ENCODE data around the gene ITGA1. TPM values are rescaled to one million over a fixed set of nuclear protein-coding genes. Genes with fewer than 3 reads are reported as not detected.

Gene ITGA1
- total and polyA plus RNA-seq, 4 donors = 17.8 to 152 (median 98.5) TPM

- no peaks in the 10 kb centered on the region for H3K36me3 ChIP-seq (ENCODE audit: control insufficient read depth in 1 of 2, insufficient read depth in 2 of 2, low read length in 1 of 2)
- H3K4me1 ChIP-seq (ENCODE audit: control insufficient read depth in 1 of 2, insufficient read depth in 2 of 2, low read length in 2 of 2) = no peaks in the 10 kb centered on the region
- DNase-seq (no peak), ATAC-seq (ENCODE audit: low FRiP score) (no peak)
- 50 to 68% methylated on average over 1 of the region's 1 CpG for WGBS, 2 donors
- H3K9me3 ChIP-seq (ENCODE audit: control insufficient read depth, low read length) = no peaks in the 10 kb centered on the region
- H3K27me3 ChIP-seq (ENCODE audit: control insufficient read depth in 1 of 2, insufficient read depth in 2 of 2, low read length in 1 of 2) = no peaks in the 10 kb centered on the region
- no peak overlapping the region for H3K4me3 ChIP-seq (ENCODE audit: low read length in 2 of 2)
- no peak overlapping the region for H3K27ac ChIP-seq (ENCODE audit: low read depth in 1 of 2, low read length in 2 of 2)
- intact Hi-C loops (cut with DNase I) = no loop called here
These were observed 19.8 kb upstream of the ITGA1 start for GRCh38 chr5:52767766-52768480.

- Histone ChIP-seq H3K9me3 (ENCODE audit: control insufficient read depth, low read length) (no peaks in the 10 kb centered on the region), H3K36me3 (ENCODE audit: control insufficient read depth in 1 of 2, insufficient read depth in 2 of 2, low read length in 1 of 2) (no peaks in the 10 kb centered on the region), H3K4me1 (ENCODE audit: control insufficient read depth in 1 of 2, insufficient read depth in 2 of 2, low read length in 2 of 2) (no peaks in the 10 kb centered on the region), H3K27me3 (ENCODE audit: control insufficient read depth in 1 of 2, insufficient read depth in 2 of 2, low read length in 1 of 2) (no peaks in the 10 kb centered on the region), H3K4me3 (ENCODE audit: low read length in 2 of 2) (no peak overlapping the region), H3K27ac (ENCODE audit: low read depth in 1 of 2, low read length in 2 of 2) (no peak overlapping the region)
- intact Hi-C loops (cut with DNase I) = no loop called here
- 80 to 89% methylated on average over 5 of the region's 5 CpGs for WGBS, 2 donors
- ATAC-seq (ENCODE audit: low FRiP score) (no peak), DNase-seq (no peak)
These were observed 18.7 kb upstream of the ITGA1 start for GRCh38 chr5:52769061-52769460.

GRCh38 chr5:52770287-52770939 is 17.3 kb upstream of the ITGA1 start:
- no peaks in the 10 kb centered on the region for H3K36me3 ChIP-seq (ENCODE audit: control insufficient read depth in 1 of 2, insufficient read depth in 2 of 2, low read length in 1 of 2)
- intact Hi-C loops (cut with DNase I) = no loop called here
- DNase-seq (no peak), ATAC-seq (ENCODE audit: low FRiP score) (no peak)
- H3K4me1 ChIP-seq (ENCODE audit: control insufficient read depth in 1 of 2, insufficient read depth in 2 of 2, low read length in 2 of 2) = no peaks in the 10 kb centered on the region
- H3K27ac ChIP-seq (ENCODE audit: low read depth in 1 of 2, low read length in 2 of 2) = no peak overlapping the region
- WGBS, 2 donors = 98% methylated on average over 4 of the region's 4 CpGs
- no peak overlapping the region for H3K4me3 ChIP-seq (ENCODE audit: low read length in 2 of 2)
- H3K9me3 ChIP-seq (ENCODE audit: control insufficient read depth, low read length) = no peaks in the 10 kb centered on the region
- no peaks in the 10 kb centered on the region for H3K27me3 ChIP-seq (ENCODE audit: control insufficient read depth in 1 of 2, insufficient read depth in 2 of 2, low read length in 1 of 2)

- Histone ChIP-seq H3K27me3 (ENCODE audit: control insufficient read depth in 1 of 2, insufficient read depth in 2 of 2, low read length in 1 of 2) (no peaks in the 10 kb centered on the region), H3K4me1 (ENCODE audit: control insufficient read depth in 1 of 2, insufficient read depth in 2 of 2, low read length in 2 of 2) (no peaks in the 10 kb centered on the region), H3K36me3 (ENCODE audit: control insufficient read depth in 1 of 2, insufficient read depth in 2 of 2, low read length in 1 of 2) (no peaks in the 10 kb centered on the region), H3K27ac (ENCODE audit: low read depth in 1 of 2, low read length in 2 of 2) (no peak overlapping the region), H3K9me3 (ENCODE audit: control insufficient read depth, low read length) (no peaks in the 10 kb centered on the region), H3K4me3 (ENCODE audit: low read length in 2 of 2) (no peak overlapping the region)
- intact Hi-C loops (cut with DNase I) = no loop called here
- 94 to 99% methylated on average over 3 of the region's 3 CpGs for WGBS, 2 donors
- no peak for ATAC-seq (ENCODE audit: low FRiP score)
- no peak for DNase-seq
These were observed 16.2 kb upstream of the ITGA1 start for GRCh38 chr5:52771343-52772039.

- Histone ChIP-seq H3K36me3 (ENCODE audit: control insufficient read depth in 1 of 2, insufficient read depth in 2 of 2, low read length in 1 of 2) (no peaks in the 10 kb centered on the region), H3K4me1 (ENCODE audit: control insufficient read depth in 1 of 2, insufficient read depth in 2 of 2, low read length in 2 of 2) (no peaks in the 10 kb centered on the region), H3K27ac (ENCODE audit: low read depth in 1 of 2, low read length in 2 of 2) (no peak overlapping the region), H3K9me3 (ENCODE audit: control insufficient read depth, low read length) (no peaks in the 10 kb centered on the region), H3K4me3 (ENCODE audit: low read length in 2 of 2) (no peak overlapping the region), H3K27me3 (ENCODE audit: control insufficient read depth in 1 of 2, insufficient read depth in 2 of 2, low read length in 1 of 2) (no peaks in the 10 kb centered on the region)
- intact Hi-C loops (cut with DNase I) = no loop called here
- no peak for DNase-seq
- no peak for ATAC-seq (ENCODE audit: low FRiP score)
These were observed 15.0 kb upstream of the ITGA1 start for GRCh38 chr5:52772668-52773067.

- no peak for DNase-seq
- no peak overlapping the region for H3K4me3 ChIP-seq (ENCODE audit: low read length in 2 of 2)
- H3K27ac ChIP-seq (ENCODE audit: low read depth in 1 of 2, low read length in 2 of 2) = no peak overlapping the region
- H3K9me3 ChIP-seq (ENCODE audit: control insufficient read depth, low read length) = no peaks in the 10 kb centered on the region
- ATAC-seq (ENCODE audit: low FRiP score) = no peak
- no peaks in the 10 kb centered on the region for H3K4me1 ChIP-seq (ENCODE audit: control insufficient read depth in 1 of 2, insufficient read depth in 2 of 2, low read length in 2 of 2)
- WGBS, 2 donors = 97 to 98% methylated on average over 2 of the region's 2 CpGs
- H3K27me3 ChIP-seq (ENCODE audit: control insufficient read depth in 1 of 2, insufficient read depth in 2 of 2, low read length in 1 of 2) = no peaks in the 10 kb centered on the region
- no peaks in the 10 kb centered on the region for H3K36me3 ChIP-seq (ENCODE audit: control insufficient read depth in 1 of 2, insufficient read depth in 2 of 2, low read length in 1 of 2)
- intact Hi-C loops (cut with DNase I) = no loop called here
These were observed 14.4 kb upstream of the ITGA1 start for GRCh38 chr5:52773342-52773741.

- DNase-seq = no peak
- H3K27ac ChIP-seq (ENCODE audit: low read depth in 1 of 2, low read length in 2 of 2) = no peak overlapping the region
- no peak for ATAC-seq (ENCODE audit: low FRiP score)
- intact Hi-C loops (cut with DNase I) = no loop called here
- 67 to 68% methylated on average over 5 of the region's 5 CpGs for WGBS, 2 donors
- no peak overlapping the region for H3K4me3 ChIP-seq (ENCODE audit: low read length in 2 of 2)
- H3K4me1 ChIP-seq (ENCODE audit: control insufficient read depth in 1 of 2, insufficient read depth in 2 of 2, low read length in 2 of 2) = no peaks in the 10 kb centered on the region
- no peaks in the 10 kb centered on the region for H3K36me3 ChIP-seq (ENCODE audit: control insufficient read depth in 1 of 2, insufficient read depth in 2 of 2, low read length in 1 of 2)
- no peaks in the 10 kb centered on the region for H3K9me3 ChIP-seq (ENCODE audit: control insufficient read depth, low read length)
- H3K27me3 ChIP-seq (ENCODE audit: control insufficient read depth in 1 of 2, insufficient read depth in 2 of 2, low read length in 1 of 2) = no peaks in the 10 kb centered on the region
These were observed 13.7 kb upstream of the ITGA1 start for GRCh38 chr5:52774005-52774410.

- intact Hi-C loops (cut with DNase I) = no loop called here
- Histone ChIP-seq H3K27me3 (ENCODE audit: control insufficient read depth in 1 of 2, insufficient read depth in 2 of 2, low read length in 1 of 2) (no peaks in the 10 kb centered on the region), H3K4me1 (ENCODE audit: control insufficient read depth in 1 of 2, insufficient read depth in 2 of 2, low read length in 2 of 2) (no peaks in the 10 kb centered on the region), H3K27ac (ENCODE audit: low read depth in 1 of 2, low read length in 2 of 2) (no peak overlapping the region), H3K36me3 (ENCODE audit: control insufficient read depth in 1 of 2, insufficient read depth in 2 of 2, low read length in 1 of 2) (no peaks in the 10 kb centered on the region), H3K9me3 (ENCODE audit: control insufficient read depth, low read length) (no peaks in the 10 kb centered on the region), H3K4me3 (ENCODE audit: low read length in 2 of 2) (no peak overlapping the region)
- DNase-seq (no peak), ATAC-seq (ENCODE audit: low FRiP score) (no peak)
- WGBS, 2 donors = 96 to 100% methylated on average over 2 of the region's 2 CpGs
These were observed 11.6 kb upstream of the ITGA1 start for GRCh38 chr5:52776116-52776515.

GRCh38 chr5:52777186-52777585 is 10.5 kb upstream of the ITGA1 start:
- intact Hi-C loops (cut with DNase I) = no loop called here
- H3K27ac ChIP-seq (ENCODE audit: low read depth in 1 of 2, low read length in 2 of 2) = no peak overlapping the region
- no peaks in the 10 kb centered on the region for H3K27me3 ChIP-seq (ENCODE audit: control insufficient read depth in 1 of 2, insufficient read depth in 2 of 2, low read length in 1 of 2)
- no peaks in the 10 kb centered on the region for H3K9me3 ChIP-seq (ENCODE audit: control insufficient read depth, low read length)
- ATAC-seq (ENCODE audit: low FRiP score) (no peak), DNase-seq (no peak)
- H3K4me1 ChIP-seq (ENCODE audit: control insufficient read depth in 1 of 2, insufficient read depth in 2 of 2, low read length in 2 of 2) = no peaks in the 10 kb centered on the region
- 93% methylated on average over 4 of the region's 4 CpGs for WGBS, 2 donors
- no peaks in the 10 kb centered on the region for H3K36me3 ChIP-seq (ENCODE audit: control insufficient read depth in 1 of 2, insufficient read depth in 2 of 2, low read length in 1 of 2)
- no peak overlapping the region for H3K4me3 ChIP-seq (ENCODE audit: low read length in 2 of 2)

All from aorta (tissue), 5 donors.